Measurements from ENCODE around the gene ARHGEF40.
"Not testable (repeated sequence)": the region's sequence is repeated elsewhere in the genome, so short reads cannot be mapped to it uniquely, and the experiment has no call there.

Gene ARHGEF40

GRCh38 chr14:21040370-21040925, 29.7 kb upstream of the ARHGEF40 start:
- no peak for DNase-seq

GRCh38 chr14:21040941-21041340, 29.2 kb upstream of the ARHGEF40 start:
- not testable (repeated sequence) for DNase-seq

- DNase-seq: no peak
Measured at GRCh38 chr14:21041676-21042433, 28.2 kb upstream of the ARHGEF40 start, which contains the start of gene RNASE7. Gene RNASE7 (plus strand): TSS chr14:21042362. CDS start chr14:21042993, 631 bp downstream.

- DNase-seq: no peak
Measured at GRCh38 chr14:21042918-21043317, 27.2 kb upstream of the ARHGEF40 start.

GRCh38 chr14:21043387-21043973, 26.6 kb upstream of the ARHGEF40 start:
- no peak for DNase-seq

- no peak for DNase-seq
Measured at GRCh38 chr14:21043974-21044618, 26.0 kb upstream of the ARHGEF40 start.

- DNase-seq: no peak
Measured at GRCh38 chr14:21047378-21047781, 22.7 kb upstream of the ARHGEF40 start.

GRCh38 chr14:21048638-21049037, 21.5 kb upstream of the ARHGEF40 start:
- no peak for DNase-seq

- DNase-seq: no peak
Measured at GRCh38 chr14:21049271-21049673, 20.8 kb upstream of the ARHGEF40 start.

- DNase-seq: no peak
Measured at GRCh38 chr14:21050597-21050996, 19.5 kb upstream of the ARHGEF40 start.

- DNase-seq: no peak
Measured at GRCh38 chr14:21053184-21054122, 16.7 kb upstream of the ARHGEF40 start.

GRCh38 chr14:21054123-21054767, 15.9 kb upstream of the ARHGEF40 start:
- DNase-seq: no peak

- no peak for DNase-seq
Measured at GRCh38 chr14:21054768-21055145, 15.3 kb upstream of the ARHGEF40 start.

GRCh38 chr14:21055432-21056117, 14.5 kb upstream of the ARHGEF40 start:
- DNase-seq: no peak

GRCh38 chr14:21056520-21057163, 13.5 kb upstream of the ARHGEF40 start:
- DNase-seq: no peak

- DNase-seq: peak; percentile 20
Measured at GRCh38 chr14:21057803-21058675, 12.1 kb upstream of the ARHGEF40 start, which contains the start of gene RNASE8. Gene RNASE8 (plus strand): TSS chr14:21057822. CDS start chr14:21057893, 71 bp downstream.

- DNase-seq: no peak
Measured at GRCh38 chr14:21058903-21059302, 11.2 kb upstream of the ARHGEF40 start.

- no peak for DNase-seq
Measured at GRCh38 chr14:21059842-21060613, 10.1 kb upstream of the ARHGEF40 start.

Measured in stimulated activated CD4-positive, alpha-beta T cell treated with anti-CD3 and anti-CD28 coated beads, Interleukin-15, amount 100 ng/mL, for 24 hours (primary cell).